ENCODE data around the gene XYLT1. TPM values are rescaled to one million over a fixed set of nuclear protein-coding genes. Genes with fewer than 3 reads are reported as not detected.

Gene XYLT1
- total and polyA plus RNA-seq, 9 of the 15 experiments (the other 6 are each of a cell fraction or from before 2014, with no cell fraction given), result 0.03 to 0.09 (median 0.08) TPM; not detected in 6

- H3K9me1 ChIP-seq (ENCODE audit: control insufficient read depth, insufficient read depth, low read length), result no peaks in the 10 kb centered on the region
- intact Hi-C loops (cut with micrococcal nuclease), result no loop called here
- DNase-seq (ENCODE audit: extremely low read depth in 1 of 4, low spot score in 3 of 4), result no peak
- H3K36me3 ChIP-seq (ENCODE audit: control insufficient read depth, insufficient read depth, low read length), result no peaks in the 10 kb centered on the region
- H2AFZ ChIP-seq (ENCODE audit: low read depth, low read length), result no peak overlapping the region
- BruUV-seq (replicated peaks), result no TSS peak
- in situ Hi-C loops (cut with MboI), result no loop called here
- peaks cover 14 to 42% of the 10 kb centered on the region in 2 experiments; a peak in 4 of 5 replicates for H3K27me3 ChIP-seq (ENCODE audit: control insufficient read depth in 2 of 2, insufficient read depth in 2 of 2, low read length in 2 of 2)
- FAIRE-seq, result no peak
- no peak overlapping the region for H3K4me2 ChIP-seq (ENCODE audit: insufficient read depth, low read length)
- ChIA-PET POLR2A (interaction anchor here (1.0 kb wide), 1 partner anchor 18 kb away, joined by 3 read pairs; no protein-coding TSS in a partner anchor), CTCF (ENCODE audit: low intra/inter-chr PET ratio) (no interaction called here)
- H3K4me1 ChIP-seq (replicated peaks in 1 of 2; ENCODE audit: control insufficient read depth in 2 of 2, insufficient read depth in 2 of 2, low read length in 2 of 2), result no peaks in the 10 kb centered on the region
- no peaks in the 10 kb centered on the region for H3K79me2 ChIP-seq (ENCODE audit: control insufficient read depth, insufficient read depth, low read length)
- no peak for ATAC-seq
- H3K4me3 ChIP-seq, result no peak overlapping the region
- WGBS (ENCODE audit: insufficient coverage, low coverage, missing lambda C conversion rate), result 2% methylated on average over 13 of the region's 13 CpGs
- no peak overlapping the region for H3K9ac ChIP-seq (ENCODE audit: insufficient read depth in 1 of 2, low read depth in 2 of 2, low read length in 2 of 2)
- no peak overlapping the region for H3K27ac ChIP-seq (ENCODE audit: extremely low read depth, low read depth, low read length)
- H4K20me1 ChIP-seq (replicated peaks; ENCODE audit: control insufficient read depth, insufficient read depth, low read length), result peaks cover 9% of the 10 kb centered on the region
- H3K9me3 ChIP-seq (replicated peaks; ENCODE audit: control insufficient read depth, insufficient read depth, low read depth, low read length), result no peaks in the 10 kb centered on the region
- no peak for TF ChIP-seq ZNF507 (tag; conservative IDR thresholded peaks at IDR 0.05)
- TF ChIP-seq HNRNPH1 (optimal IDR thresholded peaks at IDR 0.05; ENCODE audit: low read depth, low read length), result no peak
- no peak for TF ChIP-seq ZSCAN32 (CRISPR knock-in tag; IDR thresholded peaks at IDR 0.05)
- TF ChIP-seq ZNF197 (CRISPR knock-in tag; IDR thresholded peaks at IDR 0.05; ENCODE audit: low read depth), result no peak
- no peak for TF ChIP-seq PRPF4 (IDR thresholded peaks at IDR 0.05; ENCODE audit: insufficient read depth, low read depth, low read length, poor library complexity, severe bottlenecking)
- TF ChIP-seq CHD2 (IDR thresholded peaks at IDR 0.05; ENCODE audit: low read depth, low read length), result no peak
- TF ChIP-seq BACH1 (tag; IDR thresholded peaks at IDR 0.05), result no peak
- no peak for TF ChIP-seq CHD1 (IDR thresholded peaks at IDR 0.05; ENCODE audit: low read length)
- no peak for TF ChIP-seq FOXJ3 (CRISPR knock-in tag; IDR thresholded peaks at IDR 0.05)
- no peak for TF ChIP-seq HNRNPLL (IDR thresholded peaks at IDR 0.05; ENCODE audit: low read depth, low read length, poor library complexity, severe bottlenecking)
- no peak for TF ChIP-seq KHSRP (IDR thresholded peaks at IDR 0.05)
- no peak for TF ChIP-seq ELK3 (CRISPR knock-in tag; IDR thresholded peaks at IDR 0.05)
- TF ChIP-seq RBM25 (IDR thresholded peaks at IDR 0.05; ENCODE audit: low read depth, low read length, severe bottlenecking), result no peak
- no peak for TF ChIP-seq ZFP30 (CRISPR knock-in tag; IDR thresholded peaks at IDR 0.05; ENCODE audit: borderline replicate concordance)
- no peak for TF ChIP-seq E2F4 (CRISPR knock-in tag; IDR thresholded peaks at IDR 0.05; ENCODE audit: low read depth)
- TF ChIP-seq STAT6 (CRISPR knock-in tag; IDR thresholded peaks at IDR 0.05), result no peak
- no peak for TF ChIP-seq FOXK2 (conservative IDR thresholded peaks at IDR 0.05 in 1 of 2, IDR thresholded peaks at IDR 0.05 in 1 of 2; ENCODE audit: low read depth in 2 of 2)
- no peak for TF ChIP-seq ZNF780A (CRISPR knock-in tag; IDR thresholded peaks at IDR 0.05)
Observed at GRCh38 chr16:17433577-17434451, 36.9 kb downstream of the XYLT1 start.

Data from K562 (cell line).